Activated CD4-positive, CD25-positive, alpha-beta regulatory T cell treated with anti-CD3 and anti-CD28 coated beads, Interleukin-2, amount 50 U/mL, for 16 hours (primary cell): ENCODE measurements around the gene ALPK1.
"Not testable (repeated sequence)": the region's sequence is repeated elsewhere in the genome, so short reads cannot be mapped to it uniquely, and the experiment has no call there.

Source experiments
- DNase-seq: peaks from one replicate; pipeline ENCODE4 v3.0.0-alpha.2; 2020; ENCODE audit warnings: low read depth, low spot score

ALPK1 gene

DNA sequence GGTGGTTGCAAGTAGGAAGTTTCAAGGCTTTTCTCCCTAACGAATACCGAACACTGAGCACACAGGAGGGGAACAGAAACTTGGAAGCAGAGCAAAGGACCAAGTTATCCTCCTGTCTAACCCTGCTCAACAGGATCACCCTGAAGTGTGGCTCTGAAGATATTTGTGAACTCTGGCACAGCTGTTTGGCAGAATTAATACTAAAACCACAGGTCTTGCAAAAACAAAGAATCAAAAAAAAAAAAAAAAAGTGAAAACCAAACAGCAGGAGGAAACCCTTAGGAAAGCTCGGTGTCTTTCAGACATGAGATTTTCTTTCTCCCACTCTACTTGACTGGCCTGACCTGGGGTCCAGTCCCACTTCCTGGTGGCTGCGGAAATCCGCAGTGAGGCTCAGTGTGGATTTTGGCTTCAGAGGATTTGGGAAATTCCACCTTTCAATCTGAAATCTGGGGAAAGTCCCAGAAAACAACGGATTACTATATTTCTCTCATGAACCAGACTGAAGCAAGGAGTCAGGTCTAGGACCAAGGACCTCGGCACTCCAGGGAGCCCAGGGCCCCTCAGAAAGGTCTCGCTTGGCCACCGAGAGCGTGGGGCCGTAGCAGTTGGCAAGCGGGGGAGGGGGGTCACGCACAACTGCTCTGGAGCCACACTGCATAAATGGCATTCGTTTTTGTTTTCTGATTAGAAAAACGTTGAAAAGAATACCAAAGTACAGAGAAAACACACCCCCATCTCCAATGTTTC lies 12.3 kb upstream of the ALPK1 start:
- no peak for DNase-seq

DNA sequence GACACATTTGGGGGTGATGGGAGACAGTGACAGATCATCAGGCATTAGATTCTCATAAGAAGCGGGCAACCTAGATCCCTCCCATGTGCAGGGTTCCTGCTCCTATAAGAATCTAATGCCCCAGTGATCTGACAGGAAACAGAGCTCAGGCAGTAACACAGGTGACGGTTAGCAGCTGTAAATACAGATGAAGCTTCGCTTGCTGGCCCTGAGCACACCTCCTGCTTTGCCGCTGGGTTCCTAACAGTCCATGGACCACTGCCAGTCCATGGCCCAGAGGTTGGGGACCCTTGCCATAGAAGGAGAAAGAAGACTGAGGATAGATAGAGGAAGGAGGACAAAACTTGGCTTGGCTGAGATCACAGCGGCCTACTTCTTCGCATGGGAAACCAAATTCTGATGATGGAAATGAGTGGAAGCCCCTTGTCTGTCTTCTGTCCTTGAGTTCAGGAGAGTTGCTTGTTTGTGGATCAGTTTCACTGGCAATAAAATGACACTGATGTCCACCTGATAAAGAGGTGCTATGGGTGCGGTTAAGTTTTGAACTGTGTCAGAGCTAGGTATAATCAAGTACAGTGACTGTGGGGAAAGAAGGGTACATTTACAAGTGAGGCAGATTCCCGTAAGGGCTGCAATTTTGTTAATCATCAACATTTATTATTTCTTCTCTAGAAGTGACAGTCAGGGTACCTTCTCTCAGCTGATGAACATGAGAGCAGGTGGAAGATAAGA lies 9.7 kb upstream of the ALPK1 start:
- DNase-seq, result no peak

DNA sequence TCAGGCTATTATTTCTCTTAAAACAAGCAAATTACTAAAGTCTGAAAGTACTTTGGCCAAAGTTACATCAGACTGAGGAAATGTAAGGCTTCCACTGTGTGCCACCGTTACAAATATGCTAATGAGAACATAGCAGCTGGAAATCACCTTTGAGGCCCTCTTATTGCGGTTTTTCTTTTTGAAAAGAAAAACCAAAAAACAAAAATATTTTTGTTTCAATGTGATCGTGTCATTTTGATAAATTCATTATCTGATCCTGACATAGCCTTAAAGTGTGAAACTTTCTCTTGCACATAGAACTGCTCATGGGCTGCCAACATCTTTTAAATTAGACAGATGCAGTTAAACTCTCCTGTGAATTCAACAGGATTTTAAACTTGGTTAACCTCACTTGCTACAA lies 8.7 kb upstream of the ALPK1 start:
- no peak for DNase-seq

DNA sequence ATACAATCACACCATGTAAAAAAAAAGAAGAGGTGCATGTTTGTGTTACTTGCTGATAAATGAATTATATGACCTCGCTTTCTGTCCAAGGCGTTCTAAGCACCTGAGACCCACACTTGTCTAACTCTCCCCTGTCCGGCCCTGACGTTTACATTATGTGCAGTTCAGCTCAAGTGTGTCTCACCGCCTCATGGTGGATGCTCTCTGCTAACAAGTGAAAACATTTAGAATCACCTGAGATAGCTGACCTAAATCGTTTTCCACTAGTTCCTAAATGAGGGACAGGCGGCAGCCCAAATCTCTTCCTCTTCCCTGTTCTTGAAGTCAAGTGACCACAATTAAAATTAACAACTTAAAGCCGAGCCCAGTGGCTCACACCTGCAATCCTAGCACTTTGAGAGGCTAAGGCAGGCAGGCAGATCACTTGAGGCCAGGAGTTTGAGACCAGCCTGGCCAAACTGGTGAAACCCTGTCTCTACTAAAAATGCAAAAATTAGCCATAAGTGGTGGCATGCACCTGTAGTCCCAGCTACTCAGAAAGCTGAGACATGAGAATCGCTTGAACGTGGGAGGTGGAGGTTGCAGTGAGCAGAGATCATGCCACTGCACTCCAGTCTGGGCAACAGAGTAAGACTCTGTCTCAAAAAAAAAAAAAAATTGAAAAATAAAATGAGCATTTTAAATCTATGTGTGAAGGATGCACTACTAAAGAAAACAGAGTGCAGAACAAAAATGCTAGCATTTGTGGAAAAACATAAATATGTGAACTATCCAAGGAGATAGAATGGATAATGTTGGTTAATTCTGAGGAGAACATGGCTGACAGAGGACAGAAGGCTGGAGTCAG lies 7.5 kb upstream of the ALPK1 start:
- no peak for DNase-seq

DNA sequence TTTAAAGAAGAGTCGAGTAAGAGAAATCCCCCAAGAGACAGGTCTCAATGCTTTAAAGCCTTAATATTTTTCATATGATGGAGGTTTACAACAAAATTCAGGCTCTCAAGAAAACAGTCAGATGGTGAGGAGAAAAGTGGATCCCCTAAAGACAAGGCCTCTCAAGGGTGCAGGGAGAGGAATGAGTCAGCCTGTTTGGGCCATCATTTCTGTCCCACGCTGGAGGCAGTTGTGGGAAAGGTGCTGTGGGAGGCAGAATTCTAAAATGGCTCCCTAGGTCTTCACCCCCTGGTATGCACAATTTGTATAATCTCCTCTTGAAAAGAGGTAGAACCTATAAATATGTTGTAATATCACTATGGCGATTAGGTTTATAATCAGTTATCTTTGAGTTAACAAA lies 6.8 kb upstream of the ALPK1 start:
- no peak for DNase-seq

DNA sequence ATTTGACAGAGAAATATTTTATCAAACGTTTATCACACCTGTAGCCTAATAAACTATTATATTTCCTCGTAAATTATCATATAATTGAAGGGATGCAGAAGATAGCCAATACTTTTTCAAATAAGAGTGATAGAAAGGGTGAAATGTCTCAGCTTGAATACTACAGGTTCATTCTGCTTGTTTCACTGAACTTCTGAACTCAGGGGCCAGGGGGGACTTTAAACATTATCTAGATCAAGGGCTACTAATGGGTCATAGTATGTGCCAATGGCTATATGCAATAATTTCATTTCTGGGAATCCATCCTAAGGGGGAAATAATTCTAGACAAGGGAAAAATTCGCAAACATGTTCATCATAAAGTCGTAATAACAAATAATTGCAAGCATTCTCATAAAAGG lies 2.6 kb downstream of the ALPK1 start:
- no peak for DNase-seq

DNA sequence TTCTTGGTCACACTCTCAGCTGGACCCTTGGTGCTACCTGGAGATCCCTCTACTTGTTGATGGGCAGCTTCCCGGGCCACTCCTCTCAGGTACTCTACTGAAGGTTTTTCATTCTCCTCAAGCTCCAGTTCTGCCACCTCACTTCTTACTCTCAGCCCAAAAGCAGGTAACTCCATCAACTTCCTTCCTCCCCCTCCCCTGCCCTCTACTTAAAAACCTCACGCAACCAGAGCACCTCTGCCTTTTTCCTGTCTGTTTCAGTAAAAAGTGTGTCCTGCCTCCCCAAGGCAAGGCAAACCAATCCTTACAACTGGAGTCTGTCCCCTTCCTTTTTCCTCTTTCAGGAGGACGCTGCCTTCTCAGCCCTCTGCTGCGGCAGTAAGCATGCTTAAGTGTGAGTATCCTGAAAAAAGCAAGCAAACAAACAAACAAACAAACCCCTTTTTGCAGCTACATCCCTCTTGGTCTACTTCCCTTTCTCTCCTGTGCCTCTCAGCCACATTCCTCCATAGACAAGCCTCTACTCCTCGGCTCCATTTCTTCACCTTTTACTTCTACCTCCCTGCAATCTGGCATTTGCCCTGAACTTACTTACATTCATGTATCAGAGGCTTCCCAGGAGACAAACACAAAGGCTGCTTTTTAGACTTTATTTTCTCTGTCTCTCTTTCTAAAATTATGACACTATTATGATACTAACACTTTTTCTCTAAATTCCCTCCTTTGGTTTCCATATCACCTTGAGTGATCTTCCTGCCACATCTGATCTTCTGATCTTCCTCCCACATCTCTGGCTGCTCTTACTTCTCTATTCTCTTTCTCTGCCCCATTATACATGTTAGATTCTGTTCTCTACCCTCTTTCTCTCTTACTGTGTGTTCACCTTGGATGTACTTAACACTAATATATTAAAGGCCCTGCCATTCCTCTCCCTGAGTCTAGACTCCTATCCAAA lies 5.4 kb downstream of the ALPK1 start:
- no peak for DNase-seq

DNA sequence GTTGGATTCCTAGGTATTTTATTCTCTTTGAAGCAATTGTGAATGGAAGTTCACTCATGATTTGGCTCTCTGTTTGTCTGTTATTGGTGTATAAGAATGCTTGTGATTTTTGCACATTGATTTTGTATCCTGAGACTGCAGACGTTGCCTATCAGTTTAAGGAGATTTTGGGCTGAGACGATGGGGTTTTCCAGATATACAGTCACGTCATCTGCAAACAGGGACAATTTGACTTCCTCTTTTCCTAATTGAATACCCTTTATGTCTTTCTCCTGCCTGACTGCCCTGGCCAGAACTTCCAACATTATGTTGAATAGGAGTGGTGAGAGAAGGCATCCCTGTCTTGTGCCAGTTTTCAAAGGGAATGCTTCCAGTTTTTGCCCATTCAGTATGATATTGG lies 8.3 kb downstream of the ALPK1 start:
- DNase-seq, result not testable (repeated sequence)

DNA sequence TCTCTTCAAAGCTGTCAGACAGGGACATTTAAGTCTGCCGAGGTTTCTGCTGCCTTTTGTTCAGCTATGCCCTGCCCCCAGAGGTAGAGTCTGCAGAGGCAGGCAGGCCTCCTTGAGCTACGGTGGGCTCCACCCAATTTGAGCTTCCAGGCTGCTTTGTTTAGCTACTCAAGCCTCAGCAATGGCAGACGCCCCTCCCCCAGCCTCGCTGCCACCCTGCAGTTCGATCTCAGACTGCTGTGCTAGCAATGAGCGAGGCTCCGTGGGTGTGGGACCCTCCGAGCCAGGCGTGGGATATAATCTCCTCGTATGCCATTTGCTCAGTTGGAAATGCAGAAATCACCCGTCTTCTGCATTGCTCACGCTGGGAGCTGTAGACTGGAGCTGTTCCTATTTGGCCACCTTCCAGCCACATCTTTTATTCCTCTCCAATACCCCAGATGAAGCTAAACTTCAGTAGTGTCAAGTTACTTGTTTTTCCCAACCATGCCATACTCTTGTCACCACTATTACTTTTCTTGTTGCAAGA lies 12.2 kb downstream of the ALPK1 start:
- DNase-seq, result not testable (repeated sequence)

DNA sequence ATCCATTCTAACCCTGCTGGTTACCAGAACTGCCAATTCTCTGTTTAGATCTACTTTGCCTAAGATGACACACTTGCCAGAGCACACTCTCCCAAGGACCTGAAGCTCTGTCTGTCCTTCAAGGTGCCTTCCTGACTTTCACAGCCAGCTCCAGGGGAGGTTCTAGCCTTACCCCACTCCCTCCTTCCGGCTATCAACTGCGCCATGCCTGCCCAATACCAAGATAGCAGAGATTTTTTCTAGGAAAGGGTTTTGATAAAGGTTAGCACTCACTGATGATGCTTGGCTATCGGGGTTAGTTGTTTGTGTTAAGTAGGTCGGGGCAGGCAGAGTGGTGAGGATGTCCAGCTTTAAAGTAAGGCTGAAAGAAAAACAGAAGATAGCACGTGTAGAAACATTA lies 14.3 kb downstream of the ALPK1 start:
- no peak for DNase-seq

DNA sequence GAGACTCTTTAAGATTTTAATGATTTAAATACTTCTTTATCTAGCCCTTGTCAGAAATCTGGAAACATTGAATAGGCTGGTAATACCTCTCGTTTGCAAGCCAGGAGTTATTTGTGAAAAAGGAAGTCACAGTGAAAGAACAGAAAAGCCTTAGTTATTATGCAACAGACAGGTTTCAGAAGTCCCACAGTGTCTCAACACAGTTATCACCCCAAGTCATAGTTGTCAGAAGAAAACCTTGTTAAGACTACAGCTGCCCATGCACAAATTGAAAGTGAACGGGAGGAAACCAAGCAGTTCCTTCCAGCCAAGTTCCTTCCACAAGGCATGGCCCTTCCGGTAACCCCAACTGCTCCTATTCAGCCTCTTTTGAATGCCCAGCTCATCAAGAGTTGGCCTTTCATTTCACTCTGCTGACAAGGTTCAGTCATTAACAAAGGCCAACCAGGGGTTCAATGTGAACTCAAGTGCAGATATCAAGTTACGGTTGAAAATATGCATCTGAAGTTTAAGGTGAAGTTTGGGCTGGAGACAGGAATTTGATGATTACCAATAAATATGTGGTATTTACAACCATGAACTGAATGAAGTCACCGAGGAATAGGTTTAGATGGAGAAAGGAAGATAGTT lies 15.6 kb downstream of the ALPK1 start:
- DNase-seq, result no peak

DNA sequence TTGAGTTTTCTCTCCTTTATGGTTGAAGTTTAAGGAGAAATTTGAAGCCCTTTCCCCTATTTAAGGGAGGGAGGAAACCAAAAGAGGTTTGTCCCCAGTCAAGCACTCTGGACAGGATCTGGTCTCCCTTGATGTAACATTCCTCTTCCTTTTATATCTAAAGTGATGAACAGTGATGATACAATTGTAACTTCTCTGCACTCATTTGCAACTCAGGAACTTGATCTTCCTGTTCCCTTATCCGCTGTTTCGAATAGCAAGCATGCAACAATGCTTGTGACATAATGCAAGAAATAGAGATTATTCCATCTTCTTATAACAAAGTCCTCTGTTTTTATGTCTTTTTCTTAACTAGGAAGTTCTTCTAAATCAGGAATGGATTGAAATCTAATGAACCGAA lies 18.3 kb downstream of the ALPK1 start:
- no peak for DNase-seq

DNA sequence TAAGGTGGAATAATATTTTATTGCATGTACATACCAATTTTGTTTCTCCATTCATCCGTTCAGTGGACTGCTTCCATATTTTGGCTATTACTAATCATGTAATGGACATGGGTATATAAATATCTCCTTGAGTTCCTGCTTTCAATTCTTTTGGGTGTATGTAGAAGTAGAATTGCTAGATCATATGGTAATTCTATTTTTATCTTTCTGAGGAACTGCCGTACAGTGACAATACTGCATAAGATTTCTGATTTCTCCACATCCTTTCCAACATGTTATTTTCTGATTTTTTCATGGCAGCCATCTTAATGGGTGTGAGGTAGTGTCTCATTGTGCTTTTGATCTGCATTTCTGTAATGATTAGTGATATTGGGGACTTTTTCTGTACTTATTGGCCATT lies 19.2 kb downstream of the ALPK1 start:
- no peak for DNase-seq

DNA sequence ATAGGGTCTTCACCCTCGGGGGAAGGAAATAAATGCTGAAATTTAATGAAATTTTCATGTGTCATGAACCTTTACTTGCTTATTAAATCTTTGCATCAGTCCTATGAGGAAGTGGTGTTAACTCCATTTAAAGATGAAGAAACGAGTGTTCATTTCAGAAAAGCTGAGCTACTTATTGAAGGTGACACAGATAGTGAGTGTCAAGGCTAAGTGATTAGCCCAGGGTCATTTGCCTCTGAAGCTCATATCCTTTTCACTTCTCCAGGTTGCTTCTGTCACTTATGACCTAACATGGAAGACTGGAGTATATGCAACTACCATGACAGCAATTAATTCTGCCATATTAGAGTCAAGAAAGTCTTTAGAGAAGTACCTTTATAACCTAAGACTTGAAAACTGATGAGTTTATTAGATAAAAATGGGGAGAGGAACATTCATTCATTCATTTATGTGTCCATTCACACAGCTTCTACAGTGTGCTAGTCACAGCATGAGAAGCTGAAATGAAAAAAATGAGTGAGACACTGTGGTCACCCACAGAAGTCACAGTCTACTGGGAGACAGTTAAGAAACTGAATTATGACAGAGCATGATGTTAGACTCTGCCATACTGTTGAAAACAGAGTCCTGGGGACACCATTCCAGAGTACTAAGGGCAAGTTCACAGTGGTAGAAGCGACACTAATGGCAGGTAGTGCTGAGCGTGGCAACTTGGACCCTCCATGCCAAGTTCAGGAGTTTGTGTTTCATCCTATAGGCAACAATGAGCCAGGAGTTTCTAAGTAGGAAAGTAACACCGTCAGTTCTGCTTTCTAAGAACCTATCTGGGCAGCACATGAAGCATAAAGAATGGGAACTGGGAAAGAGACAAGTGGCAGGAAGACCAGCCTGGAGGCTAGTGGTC lies 21.3 kb downstream of the ALPK1 start:
- DNase-seq, result no peak

DNA sequence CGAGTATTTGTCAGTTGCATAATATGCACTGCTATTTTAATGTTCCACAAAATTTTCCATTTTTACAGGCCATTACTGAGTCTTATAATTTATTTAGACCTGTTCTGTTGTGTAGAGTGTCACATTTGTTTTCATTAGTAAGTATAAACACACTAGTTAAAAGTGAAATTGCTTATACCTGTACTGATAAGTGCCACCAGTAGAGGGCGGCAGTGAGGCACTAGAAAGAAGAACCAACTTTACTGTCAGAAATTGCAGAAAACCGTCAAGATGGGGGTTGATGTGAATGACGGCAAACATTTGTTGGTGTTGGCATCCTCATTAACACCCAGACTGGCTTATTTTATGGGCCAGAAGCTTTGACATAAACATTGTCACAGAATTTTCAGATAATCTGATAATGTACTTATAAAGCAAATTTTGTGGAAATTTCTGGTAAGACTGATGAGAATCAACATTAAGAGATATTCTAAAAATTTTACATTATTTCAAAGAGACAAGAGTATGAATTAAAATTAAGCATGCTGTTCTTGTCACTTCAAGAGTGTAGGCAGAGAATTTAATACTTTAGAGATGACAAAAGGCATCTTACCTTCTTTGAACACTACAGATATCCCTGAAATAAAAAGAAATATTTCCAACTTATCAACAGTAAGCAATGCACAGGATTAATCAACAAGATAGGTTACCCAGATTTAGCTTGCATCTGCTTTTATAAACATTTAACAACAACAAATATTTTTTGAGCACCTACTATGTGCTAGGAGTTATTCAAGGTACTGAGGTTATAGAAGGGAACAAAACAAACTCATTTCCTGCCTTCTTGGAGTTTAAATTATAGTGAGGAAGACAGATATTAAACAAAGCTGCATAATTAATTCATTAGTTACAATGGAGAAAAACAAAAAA lies 24.9 kb downstream of the ALPK1 start:
- peak; percentile 61 for DNase-seq

DNA sequence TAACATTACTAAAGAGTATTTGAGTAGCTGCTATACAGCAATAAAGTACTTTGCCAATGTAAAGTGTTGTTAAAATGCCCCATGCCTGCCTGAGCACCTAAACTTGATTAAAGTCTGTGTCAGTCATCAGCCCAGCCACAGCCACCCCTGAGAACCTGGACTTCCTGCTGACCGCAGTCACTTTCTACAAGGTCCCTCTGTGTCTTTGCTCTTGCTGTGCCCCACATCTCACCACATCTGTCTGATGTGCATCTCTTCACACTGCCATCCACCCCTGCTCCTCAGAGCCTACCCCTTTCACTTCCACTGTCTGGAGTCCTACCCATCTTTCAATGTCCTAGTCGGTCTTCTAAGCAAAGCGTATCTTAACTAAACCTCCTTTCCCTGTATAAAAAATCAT lies 25.7 kb downstream of the ALPK1 start:
- DNase-seq, result no peak

DNA sequence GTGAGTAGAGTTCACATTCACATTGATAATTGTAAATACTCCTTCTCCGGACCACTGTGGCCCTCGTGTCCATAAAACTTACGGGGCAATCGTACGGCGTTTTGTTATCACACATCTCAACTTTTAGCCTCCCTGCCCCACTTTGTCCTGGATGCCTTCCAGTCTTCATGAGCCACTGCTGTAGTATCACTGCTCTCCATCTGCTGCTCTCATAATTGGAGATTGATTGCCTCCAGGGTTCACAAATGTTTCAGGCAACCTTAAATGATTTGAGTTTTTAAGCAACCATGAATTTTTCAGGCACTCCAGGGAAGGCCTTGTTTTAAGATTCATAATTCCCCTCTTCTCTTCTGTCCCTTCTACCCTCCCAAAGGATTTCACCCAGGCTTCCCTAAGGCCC lies 28.4 kb downstream of the ALPK1 start:
- DNase-seq, result no peak

DNA sequence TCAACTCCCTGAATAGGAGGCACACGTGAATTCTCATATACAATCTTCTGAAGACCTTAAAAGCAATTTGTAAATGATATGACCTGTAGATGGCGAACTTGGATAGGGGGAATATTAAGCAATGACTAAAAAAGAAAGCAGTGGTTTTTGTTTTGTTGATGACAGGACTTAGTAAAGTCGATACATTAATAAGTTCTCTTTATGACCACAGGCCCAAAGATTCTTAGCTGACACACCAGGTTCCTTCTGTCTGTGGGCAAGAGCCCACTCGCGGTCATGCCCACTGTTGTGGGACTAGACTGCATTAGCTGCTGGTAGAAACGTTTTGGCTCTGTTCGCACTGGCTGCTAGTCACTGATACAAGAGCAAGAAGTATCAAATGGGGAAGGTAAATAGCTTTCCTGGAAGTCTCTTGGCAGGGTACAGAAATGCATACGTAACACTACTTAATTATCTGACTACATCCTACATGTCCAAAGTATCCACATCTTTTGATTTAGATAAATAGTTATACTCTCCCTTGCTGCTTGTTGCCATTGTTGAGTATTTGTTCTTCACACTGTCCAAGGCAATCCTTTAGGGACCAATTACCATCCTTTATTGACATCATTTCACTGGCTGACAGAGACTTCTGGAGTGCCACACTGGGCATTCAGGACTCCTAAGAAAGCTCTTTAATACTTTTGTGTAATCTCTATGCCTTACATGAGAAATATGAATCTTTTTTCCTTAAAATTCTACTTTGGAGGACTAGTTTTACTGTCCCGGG lies 31.0 kb downstream of the ALPK1 start:
- no peak for DNase-seq
